ENCODE measurements around the gene FAM237B. TPM values are rescaled to one million over a fixed set of nuclear protein-coding genes. Genes with fewer than 3 reads are reported as not detected.

The FAM237B gene
- total and polyA plus RNA-seq, 2 donors from 2014 or later, result not detected

GRCh38 chr7:90326500-90326899 lies 5.4 kb upstream of the FAM237B start:
- intact Hi-C loops (cut with DNase I), result no loop called here
- Histone ChIP-seq H3K27ac (ENCODE audit: low read depth in 2 of 2, low read length in 2 of 2) (no peak overlapping the region), H3K4me3 (ENCODE audit: low read length in 3 of 3) (no peak overlapping the region), H3K36me3 (ENCODE audit: control insufficient read depth in 2 of 3, insufficient read depth in 3 of 3, low read length in 3 of 3) (no peaks in the 10 kb centered on the region), H3K9ac (ENCODE audit: low read length in 3 of 3) (no peak overlapping the region), H3K4me1 (ENCODE audit: control insufficient read depth in 2 of 3, insufficient read depth in 2 of 3, low read depth in 1 of 3, low read length in 3 of 3) (no peaks in the 10 kb centered on the region), H3K27me3 (ENCODE audit: control insufficient read depth, insufficient read depth, low read length) (peaks cover 17% of the 10 kb centered on the region), H3K9me3 (ENCODE audit: control insufficient read depth in 2 of 3, insufficient read depth in 1 of 3, low read length in 3 of 3) (no peaks in the 10 kb centered on the region)
- no peak for TF ChIP-seq CTCF (IDR thresholded peaks at IDR 0.05; ENCODE audit: borderline replicate concordance, extremely low read depth, insufficient read depth)
- DNase-seq (no peak), FAIRE-seq (no peak)

DNA sequence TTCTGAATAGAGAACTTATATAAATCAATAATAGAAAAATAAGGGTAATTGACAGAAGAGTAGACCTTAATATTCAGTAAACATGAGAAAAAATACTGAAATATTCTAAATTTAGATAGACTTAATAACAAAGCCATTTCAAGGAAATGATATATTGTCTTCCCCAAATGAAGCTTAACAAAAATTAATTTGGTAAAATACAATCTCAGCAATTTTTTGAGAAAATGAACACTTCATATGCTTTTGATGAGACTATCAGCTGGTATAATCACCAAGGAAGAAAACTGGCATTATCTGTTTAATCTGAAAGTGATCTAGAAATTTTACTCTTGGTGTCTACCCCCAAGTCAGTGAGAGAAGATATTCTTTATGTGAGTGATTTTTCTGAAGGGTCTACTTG lies 1.7 kb upstream of the FAM237B start:
- Histone ChIP-seq H3K4me1 (ENCODE audit: control insufficient read depth in 2 of 3, insufficient read depth in 2 of 3, low read depth in 1 of 3, low read length in 3 of 3) (peaks cover 0 to 4% (median 0%) of the 10 kb centered on the region in 3 donors), H3K27me3 (ENCODE audit: control insufficient read depth, insufficient read depth, low read length) (peaks cover 28% of the 10 kb centered on the region), H3K4me3 (ENCODE audit: low read length in 3 of 3) (no peak overlapping the region), H3K9me3 (ENCODE audit: control insufficient read depth in 2 of 3, insufficient read depth in 1 of 3, low read length in 3 of 3) (no peaks in the 10 kb centered on the region), H3K36me3 (ENCODE audit: control insufficient read depth in 2 of 3, insufficient read depth in 3 of 3, low read length in 3 of 3) (no peaks in the 10 kb centered on the region), H3K27ac (ENCODE audit: low read depth in 2 of 2, low read length in 2 of 2) (no peak overlapping the region), H3K9ac (ENCODE audit: low read length in 3 of 3) (no peak overlapping the region)
- intact Hi-C loops (cut with DNase I), result no loop called here
- TF ChIP-seq CTCF (IDR thresholded peaks at IDR 0.05; ENCODE audit: borderline replicate concordance, extremely low read depth, insufficient read depth), result no peak
- no peak for FAIRE-seq
- DNase-seq, result no peak

GRCh38 chr7:90320418-90320800 lies 695 bp downstream of the FAM237B start:
- H3K36me3 ChIP-seq (ENCODE audit: control insufficient read depth in 2 of 3, insufficient read depth in 3 of 3, low read length in 3 of 3), result no peaks in the 10 kb centered on the region
- intact Hi-C loops (cut with DNase I), result no loop called here
- H3K9me3 ChIP-seq (ENCODE audit: control insufficient read depth in 2 of 3, insufficient read depth in 1 of 3, low read length in 3 of 3), result no peaks in the 10 kb centered on the region
- H3K4me3 ChIP-seq (ENCODE audit: low read length in 3 of 3), result peak overlapping the region in 1 of 3 donors; percentile 44
- DNase-seq (no peak), FAIRE-seq (no peak)
- H3K27me3 ChIP-seq (ENCODE audit: control insufficient read depth, insufficient read depth, low read length), result peaks cover 28% of the 10 kb centered on the region
- no peak overlapping the region for H3K27ac ChIP-seq (ENCODE audit: low read depth in 2 of 2, low read length in 2 of 2)
- no peak overlapping the region for H3K9ac ChIP-seq (ENCODE audit: low read length in 3 of 3)
- H3K4me1 ChIP-seq (ENCODE audit: control insufficient read depth in 2 of 3, insufficient read depth in 2 of 3, low read depth in 1 of 3, low read length in 3 of 3), result peaks cover 0 to 4% (median 0%) of the 10 kb centered on the region in 3 donors
- no peak for TF ChIP-seq CTCF (IDR thresholded peaks at IDR 0.05; ENCODE audit: borderline replicate concordance, extremely low read depth, insufficient read depth)

GRCh38 chr7:90320014-90320413 lies 1.1 kb downstream of the FAM237B start:
- Histone ChIP-seq H3K9ac (ENCODE audit: low read length in 3 of 3) (no peak overlapping the region), H3K9me3 (ENCODE audit: control insufficient read depth in 2 of 3, insufficient read depth in 1 of 3, low read length in 3 of 3) (no peaks in the 10 kb centered on the region), H3K27ac (ENCODE audit: low read depth in 2 of 2, low read length in 2 of 2) (no peak overlapping the region), H3K4me3 (ENCODE audit: low read length in 3 of 3) (no peak overlapping the region), H3K27me3 (ENCODE audit: control insufficient read depth, insufficient read depth, low read length) (peaks cover 28% of the 10 kb centered on the region), H3K36me3 (ENCODE audit: control insufficient read depth in 2 of 3, insufficient read depth in 3 of 3, low read length in 3 of 3) (no peaks in the 10 kb centered on the region), H3K4me1 (ENCODE audit: control insufficient read depth in 2 of 3, insufficient read depth in 2 of 3, low read depth in 1 of 3, low read length in 3 of 3) (peaks cover 0 to 4% (median 0%) of the 10 kb centered on the region in 3 donors)
- intact Hi-C loops (cut with DNase I), result no loop called here
- no peak for DNase-seq
- TF ChIP-seq CTCF (IDR thresholded peaks at IDR 0.05; ENCODE audit: borderline replicate concordance, extremely low read depth, insufficient read depth), result no peak
- no peak for FAIRE-seq

Data from kidney (tissue), 14 donors.